Measurements from ENCODE around the gene OPCML. TPM values are rescaled to one million over a fixed set of nuclear protein-coding genes. Genes with fewer than 3 reads are reported as not detected.

The OPCML gene
- total and polyA plus RNA-seq, 2 donors from 2014 or later = 0.77 to 1.1 TPM

DNA sequence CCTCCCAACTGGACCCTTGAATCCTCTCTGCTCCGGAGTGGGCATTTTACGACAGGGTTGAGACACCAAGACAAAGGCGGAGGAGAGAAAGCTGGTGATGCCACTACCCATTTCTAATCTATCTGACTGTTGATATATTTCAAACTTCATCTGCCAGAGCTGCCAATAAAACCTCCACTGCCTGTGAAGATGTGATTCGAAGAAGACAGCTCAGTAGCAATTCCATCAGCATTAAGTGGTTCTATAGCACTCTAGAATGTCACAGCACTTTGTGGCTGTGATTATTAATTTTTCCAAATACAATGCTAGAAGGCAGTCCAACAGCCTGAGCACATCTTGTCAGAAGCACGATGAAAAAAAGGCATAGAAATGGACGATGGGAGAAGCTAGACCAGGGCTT, 282.8 kb downstream of the OPCML start:
- FAIRE-seq (no peak), DNase-seq (no peak)
- TF ChIP-seq, protein P1, sequence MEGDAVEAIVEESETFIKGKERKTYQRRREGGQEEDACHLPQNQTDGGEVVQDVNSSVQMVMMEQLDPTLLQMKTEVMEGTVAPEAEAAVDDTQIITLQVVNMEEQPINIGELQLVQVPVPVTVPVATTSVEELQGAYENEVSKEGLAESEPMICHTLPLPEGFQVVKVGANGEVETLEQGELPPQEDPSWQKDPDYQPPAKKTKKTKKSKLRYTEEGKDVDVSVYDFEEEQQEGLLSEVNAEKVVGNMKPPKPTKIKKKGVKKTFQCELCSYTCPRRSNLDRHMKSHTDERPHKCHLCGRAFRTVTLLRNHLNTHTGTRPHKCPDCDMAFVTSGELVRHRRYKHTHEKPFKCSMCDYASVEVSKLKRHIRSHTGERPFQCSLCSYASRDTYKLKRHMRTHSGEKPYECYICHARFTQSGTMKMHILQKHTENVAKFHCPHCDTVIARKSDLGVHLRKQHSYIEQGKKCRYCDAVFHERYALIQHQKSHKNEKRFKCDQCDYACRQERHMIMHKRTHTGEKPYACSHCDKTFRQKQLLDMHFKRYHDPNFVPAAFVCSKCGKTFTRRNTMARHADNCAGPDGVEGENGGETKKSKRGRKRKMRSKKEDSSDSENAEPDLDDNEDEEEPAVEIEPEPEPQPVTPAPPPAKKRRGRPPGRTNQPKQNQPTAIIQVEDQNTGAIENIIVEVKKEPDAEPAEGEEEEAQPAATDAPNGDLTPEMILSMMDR (IDR thresholded peaks at IDR 0.05; ENCODE audit: borderline replicate concordance, extremely low read depth, insufficient read depth) = no peak
- no peaks in the 10 kb centered on the region for H3K36me3 ChIP-seq (ENCODE audit: control insufficient read depth in 2 of 3, insufficient read depth in 3 of 3, low read length in 3 of 3)
- intact Hi-C loops (cut with DNase I) = no loop called here
- no peak overlapping the region for H3K27ac ChIP-seq (ENCODE audit: low read depth in 2 of 2, low read length in 2 of 2)
- no peaks in the 10 kb centered on the region for H3K27me3 ChIP-seq (ENCODE audit: control insufficient read depth, insufficient read depth, low read length)
- H3K9ac ChIP-seq (ENCODE audit: low read length in 3 of 3) = no peak overlapping the region
- H3K4me3 ChIP-seq (ENCODE audit: low read length in 3 of 3) = no peak overlapping the region
- no peaks in the 10 kb centered on the region for H3K4me1 ChIP-seq (ENCODE audit: control insufficient read depth in 2 of 3, insufficient read depth in 2 of 3, low read depth in 1 of 3, low read length in 3 of 3)
- no peaks in the 10 kb centered on the region for H3K9me3 ChIP-seq (ENCODE audit: control insufficient read depth in 2 of 3, insufficient read depth in 1 of 3, low read length in 3 of 3)

DNA sequence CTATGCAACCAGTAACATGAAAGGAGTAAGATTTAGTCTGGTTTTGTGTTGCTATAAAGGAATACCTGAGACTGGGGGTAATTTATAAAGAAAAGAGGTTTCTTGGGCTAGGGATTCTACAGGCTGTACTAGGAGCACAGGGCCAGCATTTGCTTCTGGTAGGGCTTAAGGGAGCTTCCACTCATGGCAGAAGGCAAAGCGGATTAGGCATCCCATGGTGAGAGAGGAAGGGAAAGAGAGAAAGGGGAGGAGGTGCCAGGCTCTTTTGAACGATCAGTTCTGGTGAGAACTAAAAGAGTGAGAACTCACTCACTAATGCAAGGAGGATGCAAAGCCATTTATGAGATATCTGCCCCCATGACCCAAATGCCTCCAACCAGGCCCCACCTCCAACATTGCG, 283.2 kb downstream of the OPCML start:
- intact Hi-C loops (cut with DNase I) = no loop called here
- no peaks in the 10 kb centered on the region for H3K4me1 ChIP-seq (ENCODE audit: control insufficient read depth in 2 of 3, insufficient read depth in 2 of 3, low read depth in 1 of 3, low read length in 3 of 3)
- H3K27ac ChIP-seq (ENCODE audit: low read depth in 2 of 2, low read length in 2 of 2) = no peak overlapping the region
- no peaks in the 10 kb centered on the region for H3K9me3 ChIP-seq (ENCODE audit: control insufficient read depth in 2 of 3, insufficient read depth in 1 of 3, low read length in 3 of 3)
- TF ChIP-seq, protein P1 (IDR thresholded peaks at IDR 0.05; ENCODE audit: borderline replicate concordance, extremely low read depth, insufficient read depth) = no peak
- H3K4me3 ChIP-seq (ENCODE audit: low read length in 3 of 3) = no peak overlapping the region
- no peaks in the 10 kb centered on the region for H3K27me3 ChIP-seq (ENCODE audit: control insufficient read depth, insufficient read depth, low read length)
- no peak overlapping the region for H3K9ac ChIP-seq (ENCODE audit: low read length in 3 of 3)
- DNase-seq = no peak
- H3K36me3 ChIP-seq (ENCODE audit: control insufficient read depth in 2 of 3, insufficient read depth in 3 of 3, low read length in 3 of 3) = no peaks in the 10 kb centered on the region
- FAIRE-seq = no peak

DNA sequence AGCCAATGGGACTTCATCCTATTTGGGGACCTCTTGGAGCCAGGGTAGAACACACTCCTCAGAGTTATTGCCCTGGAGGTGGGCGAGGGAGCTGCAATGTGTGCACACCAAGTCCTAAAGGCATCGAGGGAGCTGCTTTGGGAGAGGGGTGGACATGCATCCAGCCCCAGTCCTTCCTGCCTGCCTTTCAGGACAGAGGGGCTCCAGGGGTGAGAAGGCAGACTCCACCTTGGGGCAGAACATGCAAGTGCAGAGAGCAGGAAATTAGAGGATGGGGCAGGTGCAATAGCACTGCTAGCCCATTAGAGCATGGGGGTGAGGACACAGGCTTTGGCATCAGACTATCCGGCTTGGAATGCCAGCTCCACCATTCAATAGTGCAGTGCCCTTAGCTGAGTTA, 288.5 kb downstream of the OPCML start:
- TF ChIP-seq, protein P1 (IDR thresholded peaks at IDR 0.05; ENCODE audit: borderline replicate concordance, extremely low read depth, insufficient read depth) = no peak
- no peak for FAIRE-seq
- Histone ChIP-seq H3K4me1 (ENCODE audit: control insufficient read depth in 2 of 3, insufficient read depth in 2 of 3, low read depth in 1 of 3, low read length in 3 of 3) (no peaks in the 10 kb centered on the region), H3K9ac (ENCODE audit: low read length in 3 of 3) (no peak overlapping the region), H3K27me3 (ENCODE audit: control insufficient read depth, insufficient read depth, low read length) (no peaks in the 10 kb centered on the region), H3K4me3 (ENCODE audit: low read length in 3 of 3) (no peak overlapping the region), H3K27ac (ENCODE audit: low read depth in 2 of 2, low read length in 2 of 2) (no peak overlapping the region), H3K9me3 (ENCODE audit: control insufficient read depth in 2 of 3, insufficient read depth in 1 of 3, low read length in 3 of 3) (no peaks in the 10 kb centered on the region), H3K36me3 (ENCODE audit: control insufficient read depth in 2 of 3, insufficient read depth in 3 of 3, low read length in 3 of 3) (no peaks in the 10 kb centered on the region)
- intact Hi-C loops (cut with DNase I) = no loop called here
- no peak for DNase-seq

All from kidney (tissue), 14 donors.